H9 (cell line): ENCODE measurements around the gene CAPN5. TPM values are rescaled to one million over a fixed set of nuclear protein-coding genes. Genes with fewer than 3 reads are reported as not detected.

Experiments used
- DNase-seq: peaks from one replicate; pipeline ENCODE4 v3.0.0-alpha.2; 2017
- H2AFZ ChIP-seq: one replicate; pipeline ENCODE4 v1.6.1; 2013; ENCODE audit warnings: mild to moderate bottlenecking, low read length, control low read depth, moderate library complexity
- H2AK5ac ChIP-seq: 2 replicates; pipeline ENCODE4 v1.6.1; 2013; ENCODE audit warnings: low read length, control low read depth, mixed read lengths; ENCODE audit not compliant: insufficient read length
- H2BK120ac ChIP-seq: one replicate; pipeline ENCODE4 v1.6.1; 2013; ENCODE audit warnings: low read depth, mild to moderate bottlenecking, low read length, control low read depth, inconsistent platforms; ENCODE audit not compliant: poor library complexity, severe bottlenecking
- H2BK12ac ChIP-seq: 2 replicates; pipeline ENCODE4 v1.6.1; 2013; ENCODE audit warnings: low read length, control low read depth, mixed read lengths, low read depth; ENCODE audit not compliant: insufficient read length
- H2BK15ac ChIP-seq: 2 replicates; pipeline ENCODE4 v1.6.1; 2013; ENCODE audit warnings: low read depth, low read length, control low read depth
- H2BK20ac ChIP-seq: one replicate; pipeline ENCODE4 v1.6.1; 2013; ENCODE audit warnings: low read depth, mild to moderate bottlenecking, low read length, control low read depth, inconsistent platforms; ENCODE audit not compliant: poor library complexity, severe bottlenecking
- H2BK5ac ChIP-seq: 2 replicates; pipeline ENCODE4 v1.6.1; 2013; ENCODE audit warnings: low read length, control low read depth, mixed read lengths; ENCODE audit not compliant: insufficient read length
- H3K14ac ChIP-seq: 2 replicates; pipeline ENCODE4 v1.6.1; 2013; ENCODE audit warnings: low read length, control low read depth; ENCODE audit not compliant: insufficient read depth
- H3K18ac ChIP-seq: 2 replicates; pipeline ENCODE4 v1.6.1; 2013; ENCODE audit warnings: low read depth, mild to moderate bottlenecking, mixed read lengths, low read length, control low read depth; ENCODE audit not compliant: insufficient read length
- H3K23ac ChIP-seq: 2 replicates; pipeline ENCODE4 v1.6.1; 2013; ENCODE audit warnings: low read length, control low read depth, mixed read lengths, low read depth; ENCODE audit not compliant: insufficient read length
- H3K23me2 ChIP-seq: 2 replicates; pipeline ENCODE4 v1.6.1; 2013; ENCODE audit warnings: low read depth, mild to moderate bottlenecking, mixed read lengths, low read length, control low read depth; ENCODE audit not compliant: insufficient read length, poor library complexity, severe bottlenecking
- H3K27ac ChIP-seq: 2 replicates; pipeline ENCODE4 v1.5.1; 2013; ENCODE audit warnings: low read length, control low read depth, mixed read lengths, low read depth; ENCODE audit not compliant: insufficient read length
- H3K27me3 ChIP-seq: 2 replicates; pipeline ENCODE4 v1.6.1; 2013; ENCODE audit warnings: low read length, control low read depth, inconsistent platforms; ENCODE audit not compliant: insufficient read depth
- H3K4ac ChIP-seq: 2 replicates; pipeline ENCODE4 v1.6.1; 2013; ENCODE audit warnings: low read depth, mild to moderate bottlenecking, control low read depth, inconsistent platforms, low read length, moderate library complexity
- H3K4me1 ChIP-seq: 2 replicates; pipeline ENCODE4 v1.6.1; 2013; ENCODE audit warnings: low read length, control low read depth, inconsistent platforms; ENCODE audit not compliant: insufficient read depth
- H3K4me2 ChIP-seq: 2 replicates; pipeline ENCODE4 v1.6.1; 2013; ENCODE audit warnings: low read length, control low read depth, mixed read lengths; ENCODE audit not compliant: insufficient read length, insufficient read depth
- H3K56ac ChIP-seq: 2 replicates; pipeline ENCODE4 v1.6.1; 2013; ENCODE audit warnings: low read depth, mild to moderate bottlenecking, mixed read lengths, low read length, control low read depth; ENCODE audit not compliant: insufficient read length
- H3K79me1 ChIP-seq: 2 replicates; pipeline ENCODE4 v1.6.1; 2013; ENCODE audit warnings: low read depth, mild to moderate bottlenecking, moderate library complexity, low read length, control low read depth, inconsistent platforms; ENCODE audit not compliant: insufficient read depth, poor library complexity, severe bottlenecking
- H3K79me2 ChIP-seq: 2 replicates; pipeline ENCODE4 v1.6.1; 2013; ENCODE audit warnings: low read length, control low read depth, inconsistent platforms; ENCODE audit not compliant: insufficient read depth
- H3K9ac ChIP-seq: 2 replicates; pipeline ENCODE4 v1.6.1; 2013; ENCODE audit warnings: low read length, control low read depth, mixed read lengths; ENCODE audit not compliant: insufficient read length; ENCODE audit errors: extremely low read depth
- H3K9me3 ChIP-seq: one replicate; pipeline ENCODE4 v1.6.1; 2013; ENCODE audit warnings: low read depth, low read length, inconsistent platforms; ENCODE audit not compliant: control insufficient read depth
- H3T11ph ChIP-seq: one replicate; pipeline ENCODE4 v1.6.1; 2013; ENCODE audit warnings: mild to moderate bottlenecking, low read length, control low read depth, inconsistent platforms
- H4K20me1 ChIP-seq: one replicate; pipeline ENCODE4 v1.6.1; 2013; ENCODE audit not compliant: control insufficient read depth, insufficient read length, insufficient read depth
- H4K5ac ChIP-seq: 2 replicates; pipeline ENCODE4 v1.6.1; 2013; ENCODE audit warnings: low read depth, mild to moderate bottlenecking, mixed read lengths, low read length, control low read depth; ENCODE audit not compliant: insufficient read length
- H4K8ac ChIP-seq: replicated peaks from 2 replicates; pipeline ENCODE4 v1.6.1; 2013; ENCODE audit warnings: low read length, control low read depth, mixed read lengths, low read depth; ENCODE audit not compliant: insufficient read length
- H4K91ac ChIP-seq: 2 replicates; pipeline ENCODE4 v1.6.1; 2013; ENCODE audit warnings: low read depth, mild to moderate bottlenecking, moderate library complexity, mixed read lengths, low read length, control low read depth; ENCODE audit not compliant: insufficient read length
- H3K27ac Mint-ChIP-seq, 3 experiments: 2 replicates in 2 of 3; 3 replicates in 1 of 3; pipeline ENCODE4 v1.8.0; 2020 to 2021; ENCODE audit warnings: mixed read lengths in 3 of 3, mild to moderate bottlenecking in 1 of 3, moderate library complexity in 1 of 3
- H3K27me3 Mint-ChIP-seq: 2 replicates; pipeline ENCODE4 v1.8.0; 2021; ENCODE audit warnings: low read depth, mild to moderate bottlenecking, moderate library complexity, mixed read lengths
- H3K36me3 Mint-ChIP-seq, 3 experiments: 2 replicates in 2 of 3; 3 replicates in 1 of 3; pipeline ENCODE4 v1.8.0; 2020 to 2021; ENCODE audit warnings: low read depth in 3 of 3, mixed read lengths in 3 of 3; ENCODE audit not compliant: insufficient read depth in 1 of 3
- H3K4me1 Mint-ChIP-seq, 2 experiments: 2 replicates each; pipeline ENCODE4 v1.8.0; 2020; ENCODE audit warnings: mixed read lengths in 2 of 2
- H3K4me3 Mint-ChIP-seq, 2 experiments: 2 replicates in 1 of 2; 3 replicates in 1 of 2; pipeline ENCODE4 v1.8.0; 2020 to 2021; ENCODE audit warnings: mild to moderate bottlenecking in 2 of 2, mixed read lengths in 2 of 2, moderate library complexity in 1 of 2
- H3K9me3 Mint-ChIP-seq, 2 experiments: 2 replicates in 1 of 2; 3 replicates in 1 of 2; pipeline ENCODE4 v1.8.0; 2020; ENCODE audit warnings: mild to moderate bottlenecking in 2 of 2, mixed read lengths in 2 of 2, moderate library complexity in 1 of 2
- CTCF ChIP-seq: fragments of 200-600 bp; sonication (generic); conservative IDR thresholded peaks from 3 replicates; pipeline ENCODE4 v1.8.0; 2021; ENCODE audit warnings: antibody characterized with exemption, mild to moderate bottlenecking
- WGBS: extraction: QIAGEN DNeasy Blood & Tissue Kit; methylation state at CpG from one replicate; pipeline ENCODE4 v1.1.7; 2013; ENCODE audit warnings: missing lambda C conversion rate, low lambda C conversion rate, mixed read lengths; ENCODE audit not compliant: insufficient read length; ENCODE audit errors: extremely low coverage; 5-methylcytosine and 5-hydroxymethylcytosine counted together
- total RNA-seq: library from RNA; stranded (reverse); gene quantifications from 2 replicates; pipeline ENCODE4 v1.2.1, GENCODE V29; 2021

The CAPN5 gene
- total RNA-seq, 1 experiment from 2014 or later = 16.7 TPM

GRCh38 chr11:77029829-77030228, 36.9 kb upstream of the CAPN5 start:
- Histone ChIP-seq H3K79me2 (no peaks in the 10 kb centered on the region), H4K91ac (no peak overlapping the region), H3K14ac (no peak overlapping the region), H3K27me3 (no peaks in the 10 kb centered on the region; the same call in 1 of the 2 replicates), H3K4me2 (no peak overlapping the region), H3K79me1 (no peaks in the 10 kb centered on the region), H4K8ac (no peak overlapping the region), H3K18ac (no peak overlapping the region), H2AK5ac (no peak overlapping the region), H3K4me1 (no peaks in the 10 kb centered on the region), H3K27ac (no peak overlapping the region), H2BK5ac (no peak overlapping the region), H3K9ac (no peak overlapping the region), H2AFZ (no peak overlapping the region), H3K23me2 (no peaks in the 10 kb centered on the region), H2BK20ac (no peak overlapping the region), H3K23ac (no peak overlapping the region), H3K4ac (no peak overlapping the region), H4K5ac (no peak overlapping the region), H3T11ph (no peak overlapping the region), H3K9me3 (no peaks in the 10 kb centered on the region), H2BK15ac (no peak overlapping the region), H4K20me1 (no peaks in the 10 kb centered on the region), H3K56ac (no peak overlapping the region), H2BK12ac (no peak overlapping the region), H2BK120ac (no peak overlapping the region)
- Mint-ChIP-seq H3K4me3 (no peak overlapping the region), H3K36me3 (no peaks in the 10 kb centered on the region), H3K4me1 (peaks cover 6 to 11% of the 10 kb centered on the region in 2 experiments; a peak in 3 of 4 replicates), H3K27ac (no peak overlapping the region), H3K9me3 (no peaks in the 10 kb centered on the region; a peak in 1 of 5 replicates), H3K27me3 (peaks cover 10% of the 10 kb centered on the region)
- no peak for DNase-seq
- WGBS = no CpG with 5 or more reads among the region's 7 CpGs
- TF ChIP-seq CTCF = no peak
